Adrenal gland (tissue), 5 donors: ENCODE measurements around the gene XYLT1.

Experiments
- CTCF ChIP-seq, 6 experiments: fragments of 450-650 bp in 4 of 6; fragments of 200-600 bp in 2 of 6; sonication (generic) in 1 of 6; IDR thresholded peaks; 1 replicate in 5 of 6; 2 replicates in 1 of 6; pipeline versions ENCODE4 v1.5.1 to v1.8.0; 2016 to 2021; ENCODE audit warnings: antibody characterized with exemption in 6 of 6, mild to moderate bottlenecking in 2 of 6, moderate library complexity in 1 of 6
- POLR2A ChIP-seq, 2 donors: fragments of 450-650 bp; IDR thresholded peaks; one replicate each; pipeline ENCODE4 v1.6.1; 2017; ENCODE audit warnings: antibody characterized with exemption in 2 of 2, mild to moderate bottlenecking in 2 of 2, moderate library complexity in 1 of 2
- donor health status: DM: no; HTN: no; CAD: no.

- no peak for TF ChIP-seq POLR2A (IDR thresholded peaks at IDR 0.05)
- no peak for TF ChIP-seq CTCF (IDR thresholded peaks at IDR 0.05)
Measured at GRCh38 chr16:17058471-17058870, 412.3 kb downstream of the XYLT1 start.
